Measurements from ENCODE around the gene ACVR1.
"Not testable (repeated sequence)": the region's sequence is repeated elsewhere in the genome, so short reads cannot be mapped to it uniquely, and the experiment has no call there.

Gene ACVR1

GRCh38 chr2:157720504-157720903 is 155.6 kb downstream of the ACVR1 start:
- H3K4me3 Mint-ChIP-seq: no peak overlapping the region
- no peaks in the 10 kb centered on the region for H3K27me3 Mint-ChIP-seq
- no peak overlapping the region for H3K27ac Mint-ChIP-seq
- H3K4me1 Mint-ChIP-seq (ENCODE audit: low read depth): no peaks in the 10 kb centered on the region
- DNase-seq: no peak
- peaks cover 62% of the 10 kb centered on the region for H3K36me3 Mint-ChIP-seq (ENCODE audit: low read depth)
- H3K9me3 Mint-ChIP-seq: peaks cover 33% of the 10 kb centered on the region

- H3K27me3 Mint-ChIP-seq; H3K4me1 Mint-ChIP-seq (ENCODE audit: low read depth); H3K27ac Mint-ChIP-seq; H3K4me3 Mint-ChIP-seq; DNase-seq; H3K36me3 Mint-ChIP-seq (ENCODE audit: low read depth): not testable (repeated sequence)
- H3K9me3 Mint-ChIP-seq: peaks cover 17% of the 10 kb centered on the region
These were observed 171.5 kb downstream of the ACVR1 start for GRCh38 chr2:157704653-157705052.

GRCh38 chr2:157704148-157704547 is 172.0 kb downstream of the ACVR1 start:
- H3K27ac Mint-ChIP-seq; H3K27me3 Mint-ChIP-seq; H3K4me1 Mint-ChIP-seq (ENCODE audit: low read depth); H3K4me3 Mint-ChIP-seq; DNase-seq; H3K36me3 Mint-ChIP-seq (ENCODE audit: low read depth): not testable (repeated sequence)
- H3K9me3 Mint-ChIP-seq: peaks cover 17% of the 10 kb centered on the region

GRCh38 chr2:157699806-157700205 is 176.3 kb downstream of the ACVR1 start:
- Mint-ChIP-seq H3K4me3 (no peak overlapping the region), H3K27me3 (no peaks in the 10 kb centered on the region), H3K9me3 (peaks cover 14% of the 10 kb centered on the region), H3K27ac (no peak overlapping the region), H3K4me1 (ENCODE audit: low read depth) (no peaks in the 10 kb centered on the region), H3K36me3 (ENCODE audit: low read depth) (no peaks in the 10 kb centered on the region)
- no peak for DNase-seq

GRCh38 chr2:157699009-157699408 is 177.1 kb downstream of the ACVR1 start:
- Mint-ChIP-seq H3K36me3 (ENCODE audit: low read depth) (no peaks in the 10 kb centered on the region), H3K4me3 (no peak overlapping the region), H3K4me1 (ENCODE audit: low read depth) (no peaks in the 10 kb centered on the region), H3K9me3 (peaks cover 14% of the 10 kb centered on the region), H3K27me3 (no peaks in the 10 kb centered on the region), H3K27ac (no peak overlapping the region)
- no peak for DNase-seq

- H3K27me3 Mint-ChIP-seq: no peaks in the 10 kb centered on the region
- no peak overlapping the region for H3K4me3 Mint-ChIP-seq
- no peaks in the 10 kb centered on the region for H3K4me1 Mint-ChIP-seq (ENCODE audit: low read depth)
- H3K9me3 Mint-ChIP-seq: peaks cover 14% of the 10 kb centered on the region
- no peak overlapping the region for H3K27ac Mint-ChIP-seq
- H3K36me3 Mint-ChIP-seq (ENCODE audit: low read depth): no peaks in the 10 kb centered on the region
- no peak for DNase-seq
These were observed 177.7 kb downstream of the ACVR1 start for GRCh38 chr2:157698430-157698829.

- Mint-ChIP-seq H3K4me1 (ENCODE audit: low read depth) (no peaks in the 10 kb centered on the region), H3K4me3 (no peak overlapping the region), H3K9me3 (peaks cover 9% of the 10 kb centered on the region), H3K27ac (no peak overlapping the region), H3K36me3 (ENCODE audit: low read depth) (no peaks in the 10 kb centered on the region), H3K27me3 (no peaks in the 10 kb centered on the region)
- DNase-seq: no peak
These were observed 180.1 kb downstream of the ACVR1 start for GRCh38 chr2:157696036-157696435.

- no peaks in the 10 kb centered on the region for H3K36me3 Mint-ChIP-seq (ENCODE audit: low read depth)
- H3K27me3 Mint-ChIP-seq: no peaks in the 10 kb centered on the region
- H3K4me3 Mint-ChIP-seq: no peak overlapping the region
- no peak overlapping the region for H3K27ac Mint-ChIP-seq
- H3K4me1 Mint-ChIP-seq (ENCODE audit: low read depth): no peaks in the 10 kb centered on the region
- no peak for DNase-seq
- no peaks in the 10 kb centered on the region for H3K9me3 Mint-ChIP-seq
These were observed 183.4 kb downstream of the ACVR1 start for GRCh38 chr2:157692768-157693167.

GRCh38 chr2:157691695-157692094 is 184.4 kb downstream of the ACVR1 start:
- no peak for DNase-seq
- Mint-ChIP-seq H3K4me1 (ENCODE audit: low read depth) (no peaks in the 10 kb centered on the region), H3K27me3 (no peaks in the 10 kb centered on the region), H3K4me3 (no peak overlapping the region), H3K9me3 (no peaks in the 10 kb centered on the region), H3K27ac (no peak overlapping the region), H3K36me3 (ENCODE audit: low read depth) (no peaks in the 10 kb centered on the region)

GRCh38 chr2:157691131-157691530 is 185.0 kb downstream of the ACVR1 start:
- no peaks in the 10 kb centered on the region for H3K4me1 Mint-ChIP-seq (ENCODE audit: low read depth)
- H3K4me3 Mint-ChIP-seq: no peak overlapping the region
- H3K27ac Mint-ChIP-seq: no peak overlapping the region
- DNase-seq: no peak
- H3K9me3 Mint-ChIP-seq: no peaks in the 10 kb centered on the region
- H3K36me3 Mint-ChIP-seq (ENCODE audit: low read depth): no peaks in the 10 kb centered on the region
- H3K27me3 Mint-ChIP-seq: no peaks in the 10 kb centered on the region
